HG03457 (cell line): Measurements from ENCODE around the gene CCL26.

Experiments used
- ATAC-seq: cut with Tn5 transposase; IDR thresholded peaks from one replicate; pipeline ENCODE4 v1.9.1; 2021; ENCODE audit warnings: moderate number of reproducible peaks; ENCODE audit not compliant: unreplicated experiment

Gene CCL26

GRCh38 chr7:75772081-75773077 lies at the start of gene CCL26:
CCL26 (minus strand) TSS chr7:75772211; CDS start chr7:75772176, 35 bp downstream.
- no peak for ATAC-seq

DNA sequence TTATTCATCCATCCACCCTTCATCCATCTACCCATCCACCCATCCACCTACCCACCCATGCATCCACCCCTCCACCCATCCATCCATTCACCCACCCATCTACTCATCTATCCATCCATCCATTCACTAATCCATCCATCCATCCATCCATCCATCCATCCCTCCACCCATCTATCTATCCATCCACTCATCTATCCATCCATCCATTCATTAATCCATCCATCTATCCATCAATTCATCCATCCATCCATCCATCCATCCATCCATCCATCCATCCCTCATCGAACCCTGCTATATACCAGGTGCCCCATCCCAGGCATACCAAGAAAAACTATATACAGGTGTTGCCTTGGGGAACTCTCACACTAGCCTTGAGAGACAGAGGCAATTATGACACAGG lies 48.7 kb upstream of the CCL26 start:
- ATAC-seq = no peak

DNA sequence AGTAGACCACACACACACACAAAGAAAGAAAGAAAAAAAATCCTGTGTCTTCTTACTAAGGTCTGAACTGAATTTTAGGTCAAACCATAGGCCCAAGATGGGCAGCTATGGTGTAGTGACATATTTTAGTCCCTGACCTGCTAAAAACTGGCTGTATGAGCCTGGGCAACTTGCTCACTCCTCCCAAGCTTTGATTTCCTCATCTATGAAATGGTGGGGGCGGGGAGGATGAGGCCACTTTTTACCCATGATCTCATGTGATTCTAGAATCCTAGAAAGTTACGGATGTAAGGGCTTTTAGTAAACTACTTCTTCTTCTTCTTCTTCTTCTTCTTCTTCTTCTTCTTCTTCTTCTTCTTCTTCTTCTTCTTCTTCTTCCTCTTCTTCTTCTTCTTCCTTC lies 47.7 kb upstream of the CCL26 start:
- no peak for ATAC-seq

GRCh38 chr7:75818472-75818871 lies 46.5 kb upstream of the CCL26 start:
- ATAC-seq = no peak

- ATAC-seq = no peak
These were observed 45.1 kb upstream of the CCL26 start for GRCh38 chr7:75817116-75817515.

DNA sequence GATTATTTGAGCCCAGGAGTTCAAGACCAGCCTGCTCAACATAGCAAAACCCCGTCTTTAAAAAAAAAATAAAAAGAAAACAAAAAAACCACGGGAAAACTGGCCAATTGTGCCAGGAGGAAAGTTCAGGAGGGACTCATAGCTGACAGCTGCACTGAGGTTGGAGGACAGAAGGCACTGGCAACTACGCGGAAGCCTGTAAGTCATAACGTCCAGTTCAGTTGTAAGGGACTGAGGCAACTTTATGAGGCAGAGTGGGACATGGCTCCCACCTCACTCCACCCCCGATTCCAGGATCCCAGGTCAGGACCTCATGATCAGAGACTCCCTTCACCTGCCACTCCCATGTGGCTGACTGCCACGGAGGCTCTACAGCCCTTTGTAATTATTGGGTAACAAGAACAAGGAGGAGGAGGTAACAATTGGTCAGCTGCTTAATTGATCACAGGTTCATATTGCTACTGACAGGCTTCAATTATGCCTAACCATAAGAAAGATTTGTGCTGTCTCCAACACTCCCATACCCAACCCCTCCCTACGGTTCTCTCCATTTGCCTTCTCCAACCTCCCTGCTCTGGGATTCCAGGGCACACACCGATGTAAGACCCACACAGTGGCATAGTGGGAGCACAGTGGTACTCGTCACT lies 43.5 kb upstream of the CCL26 start:
- no peak for ATAC-seq

- no peak for ATAC-seq
These were observed 42.5 kb upstream of the CCL26 start for GRCh38 chr7:75814407-75814947.

- ATAC-seq = no peak
These were observed 41.8 kb upstream of the CCL26 start, which contains the start of gene CCL24 for GRCh38 chr7:75813781-75814236. CCL24 (minus strand) TSS chr7:75813806; CDS start chr7:75813715, 91 bp downstream.

DNA sequence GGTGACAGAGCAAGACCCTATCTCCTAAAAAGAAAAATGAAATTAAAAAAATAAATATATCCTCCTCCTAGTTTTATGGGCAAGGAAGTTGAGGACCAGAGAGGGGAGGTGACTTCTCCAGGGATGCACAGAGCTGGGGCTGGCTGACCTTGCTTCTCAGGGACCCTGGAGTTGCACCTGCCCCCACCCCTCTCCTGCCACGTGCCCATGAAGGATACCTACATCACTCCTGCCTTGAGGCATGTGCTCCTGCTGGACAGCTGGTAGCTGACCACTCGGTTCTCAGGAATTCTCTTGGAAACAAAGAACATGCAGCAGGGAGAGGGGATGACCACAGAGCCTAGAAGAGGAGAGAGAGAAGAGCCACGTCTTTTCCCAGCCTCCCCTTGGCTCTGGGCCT lies 41.1 kb upstream of the CCL26 start:
- ATAC-seq = no peak

GRCh38 chr7:75811894-75812678 lies 40.1 kb upstream of the CCL26 start:
- ATAC-seq = no peak

DNA sequence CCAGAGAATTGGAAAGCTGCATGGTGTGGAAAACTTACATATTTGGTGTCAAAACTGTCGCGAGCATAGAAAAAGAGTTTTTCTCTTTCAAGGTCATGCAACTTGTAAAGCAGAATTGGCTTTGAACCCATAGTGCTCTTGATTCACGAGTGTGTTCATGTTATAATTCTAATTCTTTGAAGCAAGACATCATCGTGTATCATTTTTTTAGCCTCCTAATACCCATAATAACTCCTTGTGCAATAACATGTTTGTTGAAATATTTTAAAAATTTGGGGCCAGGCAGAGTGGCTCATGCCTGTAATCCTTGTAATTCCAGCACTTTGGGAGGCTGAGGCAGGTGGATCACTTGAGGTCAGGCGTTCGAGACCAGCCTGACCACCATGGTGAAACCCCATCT lies 37.4 kb upstream of the CCL26 start:
- ATAC-seq = no peak

DNA sequence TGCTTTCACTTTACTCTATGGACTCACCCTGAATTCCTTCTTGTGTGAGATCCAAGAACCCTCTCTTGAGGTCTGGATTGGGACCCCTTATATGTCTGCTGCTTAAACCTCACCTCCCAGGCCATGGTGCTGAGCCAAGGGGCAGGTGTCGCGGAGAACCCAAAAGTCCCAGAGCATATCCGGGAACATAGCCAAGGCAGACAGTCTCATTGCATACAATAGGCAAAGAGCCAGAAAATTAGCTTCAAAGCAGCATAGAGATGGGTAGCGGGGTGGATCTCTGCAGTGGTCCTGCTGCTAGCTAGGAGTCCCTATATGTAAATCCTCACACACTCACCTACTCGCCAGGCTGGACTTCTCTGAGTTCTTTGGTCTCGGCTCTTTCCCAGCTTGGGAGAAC lies 36.1 kb upstream of the CCL26 start:
- ATAC-seq = no peak

DNA sequence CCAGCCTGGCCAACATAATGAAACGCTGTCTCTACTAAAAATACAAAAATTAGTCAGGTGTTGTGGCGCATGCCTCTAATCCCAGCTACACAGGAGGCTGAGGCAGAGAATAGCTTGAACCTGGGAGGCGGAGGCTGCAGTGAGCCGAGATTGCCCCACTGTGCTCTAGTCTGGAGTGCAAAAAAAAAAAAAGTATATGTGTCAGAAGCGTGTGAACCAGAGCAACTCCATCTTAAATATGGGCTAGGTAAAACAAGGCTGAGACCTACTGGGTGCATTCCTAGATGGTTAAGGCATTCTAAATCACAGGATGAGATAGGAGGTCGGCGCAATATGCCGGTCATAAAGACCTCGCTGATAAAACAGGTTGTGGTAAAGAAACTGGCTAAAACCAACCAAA lies 35.4 kb upstream of the CCL26 start:
- ATAC-seq = no peak

GRCh38 chr7:75806560-75807307 lies 34.7 kb upstream of the CCL26 start:
- no peak for ATAC-seq

GRCh38 chr7:75804705-75805104 lies 32.7 kb upstream of the CCL26 start:
- no peak for ATAC-seq

DNA sequence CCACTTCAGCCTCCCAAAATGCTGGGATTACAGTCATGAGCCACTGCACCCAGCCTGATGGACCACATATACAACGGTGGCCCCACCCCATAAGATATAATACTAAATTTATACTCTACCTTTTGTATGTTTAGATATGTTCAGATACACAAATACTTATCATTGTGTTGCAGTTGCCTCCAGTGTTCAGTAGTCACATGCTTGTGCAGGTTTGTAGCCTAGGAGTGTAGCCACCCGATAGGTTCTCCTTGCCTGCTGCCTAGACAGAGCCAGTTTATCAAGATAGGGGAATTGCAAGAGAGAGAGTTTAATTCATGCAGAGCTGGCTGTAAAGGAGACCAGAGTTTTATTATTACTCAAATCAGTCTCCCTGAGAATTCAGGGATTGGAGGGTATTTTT lies 32.0 kb upstream of the CCL26 start:
- no peak for ATAC-seq

DNA sequence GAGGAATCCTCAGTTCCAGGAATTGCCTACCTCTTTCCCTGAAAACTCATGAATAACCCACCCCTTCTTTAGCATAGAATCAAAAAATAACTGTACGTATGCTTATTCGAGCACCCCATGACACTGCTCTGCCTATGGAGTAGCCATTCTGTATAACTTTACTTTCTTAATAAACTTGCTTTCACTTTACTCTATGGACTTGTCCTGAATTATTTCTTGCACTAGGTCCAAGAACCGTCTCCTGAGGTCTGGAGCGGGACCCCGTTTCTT lies 30.5 kb upstream of the CCL26 start:
- ATAC-seq = no peak

GRCh38 chr7:75798770-75799169 lies 26.8 kb upstream of the CCL26 start:
- ATAC-seq = no peak

DNA sequence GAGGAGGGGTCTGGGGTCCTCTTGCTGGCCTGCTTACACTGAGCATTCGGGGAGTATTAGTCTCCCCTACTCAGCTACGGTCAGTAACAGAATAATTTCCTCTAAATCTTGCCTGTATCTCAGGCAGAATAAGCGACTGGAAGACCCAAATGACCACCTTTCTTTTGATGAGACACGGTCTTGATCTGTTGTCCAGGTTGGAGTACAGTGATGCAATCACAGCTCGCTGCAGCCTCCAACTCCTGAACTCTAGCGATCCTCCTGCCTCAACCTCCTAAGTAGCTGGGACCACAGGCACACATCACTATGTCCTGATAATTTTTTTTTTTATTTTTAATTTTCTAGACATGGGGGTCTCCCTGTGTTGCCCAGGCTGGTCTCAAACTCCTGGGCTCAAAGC lies 24.4 kb upstream of the CCL26 start:
- ATAC-seq = no peak

DNA sequence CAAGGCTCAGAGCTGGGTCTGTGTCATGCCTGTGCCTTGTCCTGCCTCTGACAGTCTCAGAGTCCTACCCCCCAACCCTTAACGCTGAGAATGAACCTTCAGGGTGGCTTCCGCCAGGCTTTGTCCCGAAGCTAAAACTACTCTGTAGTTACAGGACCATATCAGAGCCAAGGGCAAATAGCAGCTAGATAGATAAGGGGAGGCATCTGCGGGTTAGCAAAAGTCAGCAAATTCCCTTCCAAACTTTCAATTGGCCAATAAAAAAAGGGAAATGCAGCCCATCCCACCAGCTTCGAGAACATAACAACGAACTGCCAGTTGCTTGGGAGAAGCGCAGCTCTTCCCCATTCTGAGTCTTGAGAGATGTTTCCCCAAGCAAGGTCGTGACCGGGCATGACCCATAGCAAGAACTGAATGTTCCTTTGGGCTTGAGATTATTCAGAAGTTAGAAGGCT lies 23.8 kb upstream of the CCL26 start:
- ATAC-seq = no peak
